ENCODE data around the gene KCNQ1OT1. TPM values are rescaled to one million over a fixed set of nuclear protein-coding genes. Genes with fewer than 3 reads are reported as not detected.

KCNQ1OT1 gene
- total RNA-seq, 1 donor from 2014 or later = 3.4 TPM

GRCh38 chr11:2728128-2728662, 28.4 kb upstream of the KCNQ1OT1 start:
- no peak for TF ChIP-seq POLR2A (IDR thresholded peaks at IDR 0.05)
- no peak for TF ChIP-seq POLR2AphosphoS5 (IDR thresholded peaks at IDR 0.05; ENCODE audit: insufficient read depth in 1 of 2, low read depth in 1 of 2)
- no peak for TF ChIP-seq CTCF (IDR thresholded peaks at IDR 0.05)
- H3K27me3 ChIP-seq = no peaks in the 10 kb centered on the region

GRCh38 chr11:2726964-2727363, 27.2 kb upstream of the KCNQ1OT1 start:
- TF ChIP-seq CTCF (IDR thresholded peaks at IDR 0.05) (no peak), POLR2AphosphoS5 (IDR thresholded peaks at IDR 0.05; ENCODE audit: insufficient read depth in 1 of 2, low read depth in 1 of 2) (no peak)
- Histone ChIP-seq H3K27me3 (no peaks in the 10 kb centered on the region), H3K27ac (no peak overlapping the region), H3K36me3 (no peaks in the 10 kb centered on the region), H3K4me3 (no peak overlapping the region), H3K9me3 (no peaks in the 10 kb centered on the region), H3K4me1 (peaks cover 20% of the 10 kb centered on the region)
- no peak for DNase-seq (ENCODE audit: extremely low spot score in 2 of 2)
- intact Hi-C loops (cut with DNase I) = no loop called here

More at GRCh38 chr11:2728128-2728662, 28.4 kb upstream of the KCNQ1OT1 start:
- DNase-seq (ENCODE audit: extremely low spot score in 2 of 2) = no peak
- no peaks in the 10 kb centered on the region for H3K36me3 ChIP-seq
- no peak overlapping the region for H3K27ac ChIP-seq
- no peaks in the 10 kb centered on the region for H3K9me3 ChIP-seq
- H3K4me1 ChIP-seq = peaks cover 20% of the 10 kb centered on the region
- H3K4me3 ChIP-seq = no peak overlapping the region
- intact Hi-C loops (cut with DNase I) = no loop called here

GRCh38 chr11:2725368-2726300, 25.8 kb upstream of the KCNQ1OT1 start:
- no peaks in the 10 kb centered on the region for H3K36me3 ChIP-seq
- H3K4me1 ChIP-seq = peaks cover 20% of the 10 kb centered on the region
- no peaks in the 10 kb centered on the region for H3K27me3 ChIP-seq
- H3K9me3 ChIP-seq = no peaks in the 10 kb centered on the region
- TF ChIP-seq POLR2A (IDR thresholded peaks at IDR 0.05) (no peak), POLR2AphosphoS5 (IDR thresholded peaks at IDR 0.05; ENCODE audit: insufficient read depth in 1 of 2, low read depth in 1 of 2) (peak in 1 of 2 donors; percentile 50)
- peak overlapping the region; percentile 67 for H3K27ac ChIP-seq
- no peak for DNase-seq (ENCODE audit: extremely low spot score in 2 of 2)
- intact Hi-C loops (cut with DNase I) = no loop called here
- H3K4me3 ChIP-seq = no peak overlapping the region

GRCh38 chr11:2724653-2725367, 25.0 kb upstream of the KCNQ1OT1 start:
- intact Hi-C loops (cut with DNase I) = no loop called here
- TF ChIP-seq POLR2AphosphoS5 (IDR thresholded peaks at IDR 0.05; ENCODE audit: insufficient read depth in 1 of 2, low read depth in 1 of 2) (no peak), POLR2A (IDR thresholded peaks at IDR 0.05) (no peak), CTCF (IDR thresholded peaks at IDR 0.05) (no peak)
- Histone ChIP-seq H3K4me3 (no peak overlapping the region), H3K27ac (peak overlapping the region; percentile 67), H3K9me3 (no peaks in the 10 kb centered on the region), H3K36me3 (no peaks in the 10 kb centered on the region), H3K4me1 (peaks cover 20% of the 10 kb centered on the region), H3K27me3 (no peaks in the 10 kb centered on the region)
- DNase-seq (ENCODE audit: extremely low spot score in 2 of 2) = no peak

GRCh38 chr11:2724104-2724503, 24.3 kb upstream of the KCNQ1OT1 start:
- Histone ChIP-seq H3K36me3 (no peaks in the 10 kb centered on the region), H3K9me3 (no peaks in the 10 kb centered on the region), H3K27ac (no peak overlapping the region), H3K27me3 (no peaks in the 10 kb centered on the region), H3K4me1 (peaks cover 20% of the 10 kb centered on the region), H3K4me3 (no peak overlapping the region)
- DNase-seq (ENCODE audit: extremely low spot score in 2 of 2) = no peak
- intact Hi-C loops (cut with DNase I) = no loop called here
- TF ChIP-seq CTCF (IDR thresholded peaks at IDR 0.05) (no peak), POLR2AphosphoS5 (IDR thresholded peaks at IDR 0.05; ENCODE audit: insufficient read depth in 1 of 2, low read depth in 1 of 2) (no peak), POLR2A (IDR thresholded peaks at IDR 0.05) (no peak)
